K562 (cell line): ENCODE measurements around the gene MON2. TPM values are rescaled to one million over a fixed set of nuclear protein-coding genes. Genes with fewer than 3 reads are reported as not detected.

ENCODE experiments used
- ATAC-seq: fragments of 200-7000 bp; cut with Tn5 transposase; 3 replicates; pipeline ENCODE4 v1.9.1; 2020; ENCODE audit warnings: moderate library complexity
- BruUV-seq: library from RNA; stranded (reverse); fragments of 400-500 nt; replicated peaks from 2 replicates; lab custom pipeline; 2021; lab: Mats Ljungman, UMichigan
- CTCF ChIA-PET: fragments of 300-600 bp; formaldehyde crosslinking; extraction: SDS; loops from one replicate; lab custom pipeline; 2021; ENCODE audit warnings: low intra/inter-chr PET ratio; lab: Yijun Ruan, JAX
- POLR2A ChIA-PET: fragments of 300-600, 350-650 bp; sonication (Branson Sonifier 250); formaldehyde crosslinking; extraction: SDS; loops from one replicate; lab custom pipeline; 2021; ENCODE audit warnings: antibody characterized with exemption, inconsistent platforms; lab: Yijun Ruan, JAX
- DNase-seq, 4 experiments: peaks; one replicate each; pipeline versions ENCODE4 v3.0.0 to v3.0.0-alpha.2; 2011 to 2018; ENCODE audit warnings: low spot score in 3 of 4, mixed read lengths in 3 of 4; ENCODE audit errors: extremely low read depth in 1 of 4
- FAIRE-seq: peaks from 2 replicates; lab custom pipeline; 2011; peaks lifted over from hg19 to GRCh38; lab: Jason Lieb, UNC
- H2AFZ ChIP-seq: 2 replicates; pipeline ENCODE4 v1.6.0; 2011; ENCODE audit warnings: low read depth, low read length, control low read depth, inconsistent platforms
- H3K27ac ChIP-seq: fragments of 200-600 bp; 3 replicates; pipeline ENCODE4 v1.8.0; 2011; ENCODE audit warnings: low read depth, mild to moderate bottlenecking, control low read depth, inconsistent platforms, low read length, moderate library complexity, mixed read lengths; ENCODE audit errors: extremely low read depth
- H3K27me3 ChIP-seq, 2 experiments: fragments of 300-600 bp in 1 of 2; 2 replicates in 1 of 2; 3 replicates in 1 of 2; pipeline versions ENCODE4 v1.6.0 to v1.8.0; 2011; ENCODE audit warnings: inconsistent platforms in 2 of 2, low read length in 2 of 2, mild to moderate bottlenecking in 1 of 2, mixed read lengths in 1 of 2, moderate library complexity in 1 of 2; ENCODE audit not compliant: control insufficient read depth in 2 of 2, insufficient read depth in 2 of 2
- H3K36me3 ChIP-seq: fragments of 300-600 bp; 3 replicates; pipeline ENCODE4 v1.8.0; 2011; ENCODE audit warnings: mild to moderate bottlenecking, low read length, inconsistent platforms; ENCODE audit not compliant: control insufficient read depth, insufficient read depth
- H3K4me1 ChIP-seq, 2 experiments: fragments of 200-600 bp in 1 of 2; replicated peaks in 1 of 2; 2 replicates in 1 of 2; 3 replicates in 1 of 2; pipeline versions ENCODE4 v1.5.1 to v1.8.0; 2011; ENCODE audit warnings: inconsistent platforms in 2 of 2, low read length in 2 of 2, mild to moderate bottlenecking in 1 of 2, mixed read lengths in 1 of 2, moderate library complexity in 1 of 2; ENCODE audit not compliant: control insufficient read depth in 2 of 2, insufficient read depth in 2 of 2
- H3K4me2 ChIP-seq: 2 replicates; pipeline ENCODE4 v1.6.1; 2011; ENCODE audit warnings: low read length, control low read depth, inconsistent platforms, mixed read lengths; ENCODE audit not compliant: insufficient read depth
- H3K4me3 ChIP-seq: fragments of 200-600 bp; sonication (generic), shearing (Covaris generic); 2 replicates; pipeline ENCODE4 v1.5.1; 2016; ENCODE audit warnings: control low read depth, inconsistent platforms
- H3K79me2 ChIP-seq: fragments of 200-600 bp; 3 replicates; pipeline ENCODE4 v1.8.0; 2011; ENCODE audit warnings: low read length, inconsistent platforms; ENCODE audit not compliant: control insufficient read depth, insufficient read depth
- H3K9ac ChIP-seq, 2 experiments: 2 replicates each; pipeline versions ENCODE4 v1.6.0 to v1.6.1; 2011; ENCODE audit warnings: low read depth in 2 of 2, low read length in 2 of 2, control low read depth in 1 of 2, inconsistent platforms in 1 of 2, mild to moderate bottlenecking in 1 of 2, mixed read lengths in 1 of 2; ENCODE audit not compliant: insufficient read depth in 1 of 2
- H3K9me1 ChIP-seq: one replicate; pipeline ENCODE4 v1.6.0; 2011; ENCODE audit warnings: inconsistent platforms, mild to moderate bottlenecking, low read length, moderate library complexity; ENCODE audit not compliant: control insufficient read depth, insufficient read depth
- H3K9me3 ChIP-seq: replicated peaks from 2 replicates; pipeline ENCODE4 v1.5.1; 2011; ENCODE audit warnings: low read depth, low read length, inconsistent platforms; ENCODE audit not compliant: control insufficient read depth, insufficient read depth
- H4K20me1 ChIP-seq: replicated peaks from 2 replicates; pipeline ENCODE4 v1.6.1; 2011; ENCODE audit warnings: low read length, inconsistent platforms, mixed read lengths; ENCODE audit not compliant: control insufficient read depth, insufficient read depth
- BCOR ChIP-seq: fragments of 450-650 bp; IDR thresholded peaks from 2 replicates; pipeline ENCODE4 v1.6.1; 2016
- CBFB ChIP-seq: sonication (generic); formaldehyde crosslinking; IDR thresholded peaks from 2 replicates; pipeline ENCODE4 v1.4.0; 2020; ENCODE audit warnings: mild to moderate bottlenecking, missing genetic modification reagents
- CBX2 ChIP-seq: fragments of 200-600 bp; sonication (generic); IDR thresholded peaks from one replicate; pipeline ENCODE4 v1.6.1; 2012; ENCODE audit warnings: mild to moderate bottlenecking, low read length, inconsistent platforms; ENCODE audit not compliant: insufficient read depth, poor library complexity, severe bottlenecking
- CHCHD3 ChIP-seq: fragments of 250-450 bp; sonication (Bioruptor Pico); IDR thresholded peaks from 2 replicates; pipeline ENCODE4 v2.1.2; 2022; ENCODE audit warnings: mild to moderate bottlenecking
- CSDE1 ChIP-seq, 2 experiments: fragments of 450-650 bp; IDR thresholded peaks; 2 replicates each; pipeline ENCODE4 v1.6.1; 2016; ENCODE audit warnings: mild to moderate bottlenecking in 1 of 2
- HDGF ChIP-seq: fragments of 450-650 bp; IDR thresholded peaks from 2 replicates; pipeline ENCODE4 v1.6.1; 2016
- NCOA4 ChIP-seq: fragments of 450-650 bp; IDR thresholded peaks from 2 replicates; pipeline ENCODE4 v1.6.1; 2018; ENCODE audit warnings: mild to moderate bottlenecking; ENCODE audit not compliant: partially characterized antibody
- NCOR1 ChIP-seq: fragments of 450-650 bp; IDR thresholded peaks from 2 replicates; pipeline ENCODE4 v1.6.1; 2016; ENCODE audit warnings: mild to moderate bottlenecking, moderate library complexity
- NR4A1 ChIP-seq, 2 experiments: fragments of 250-450 bp in 1 of 2; fragments of 450-650 bp in 1 of 2; sonication (Bioruptor Pico) in 1 of 2; IDR thresholded peaks; 2 replicates each; pipeline versions ENCODE4 v1.4.0 to v1.6.1; 2016 to 2020; ENCODE audit warnings: mild to moderate bottlenecking in 2 of 2, missing compliant biosample characterization in 1 of 2, missing genetic modification characterization in 1 of 2, moderate library complexity in 1 of 2
- POLR3G ChIP-seq: IDR thresholded peaks from 2 replicates; pipeline ENCODE4 v1.6.1; 2011; ENCODE audit not compliant: insufficient read length, insufficient replicate concordance; ENCODE audit errors: extremely low read depth
- PRMT5 ChIP-seq: sonication (generic); formaldehyde crosslinking; IDR thresholded peaks from 2 replicates; pipeline ENCODE4 v1.5.0; 2020; ENCODE audit warnings: missing genetic modification reagents
- PTBP1 ChIP-seq: fragments of 200-400 bp; formaldehyde crosslinking; IDR thresholded peaks from 2 replicates; pipeline ENCODE4 v1.6.1; 2017; ENCODE audit warnings: low read depth, low read length
- SAP30 ChIP-seq: fragments of 200-600 bp; sonication (generic); IDR thresholded peaks from 2 replicates; pipeline ENCODE4 v1.6.1; 2012; ENCODE audit warnings: borderline replicate concordance, low read depth, mild to moderate bottlenecking, moderate library complexity, low read length, control low read depth, inconsistent platforms; ENCODE audit not compliant: insufficient read depth, poor library complexity, severe bottlenecking
- SPI1 ChIP-seq: IDR thresholded peaks from 2 replicates; pipeline ENCODE4 v1.6.1; 2011; ENCODE audit warnings: low read depth, low read length, control low read depth, borderline replicate concordance
- SRF ChIP-seq, 2 experiments: fragments of 250-450, 450-650 bp in 1 of 2; sonication (Bioruptor Pico) in 1 of 2; sonication (generic) in 1 of 2; formaldehyde crosslinking; IDR thresholded peaks; 2 replicates each; pipeline versions ENCODE4 v1.5.0 to v1.5.1; 2020 to 2022; ENCODE audit warnings: mild to moderate bottlenecking in 1 of 2, missing genetic modification reagents in 1 of 2
- SRSF1 ChIP-seq: fragments of 200-400 bp; formaldehyde crosslinking; IDR thresholded peaks from 2 replicates; pipeline ENCODE4 v1.6.1; 2017; ENCODE audit warnings: mild to moderate bottlenecking, low read depth, low read length, moderate library complexity
- ZFP91 ChIP-seq: sonication (generic); formaldehyde crosslinking; IDR thresholded peaks from 2 replicates; pipeline ENCODE4 v1.8.0; 2022; ENCODE audit warnings: mild to moderate bottlenecking, missing genetic modification reagents
- ZNF76 ChIP-seq: fragments of 250-450 bp; sonication (Bioruptor Pico); IDR thresholded peaks from 2 replicates; pipeline ENCODE4 v1.4.0; 2020; ENCODE audit warnings: mild to moderate bottlenecking, moderate library complexity, borderline replicate concordance
- WGBS: fragments of 100-300 bp; shearing (Covaris generic); methylation state at CpG from one replicate; pipeline ENCODE4 v1.1.6; 2016; ENCODE audit warnings: low coverage, mixed read lengths; ENCODE audit not compliant: insufficient coverage; ENCODE audit errors: missing lambda C conversion rate; 5-methylcytosine and 5-hydroxymethylcytosine counted together
- in situ Hi-C: fragments of 300-500 bp; cut with MboI; formaldehyde crosslinking; loops from 4 replicates; pipeline ENCODE4 v1.15.0; 2018; ENCODE audit warnings: inconsistent platforms, mixed read lengths
- intact Hi-C: fragments of 100-400 bp; cut with micrococcal nuclease; formaldehyde crosslinking; loops from 2 replicates; pipeline ENCODE4 v1.14.2; 2022
- polyA plus RNA-seq, 8 experiments: library from polyadenylated mRNA; depleted of rRNA in 4 of 8; stranded (reverse) in 5 of 8; unstranded in 3 of 8; fragments of >200 nt; fragmentation: Nextera tagmentation in 2 of 8; fragmentation: Illumina TruSeq in 1 of 8; extraction: Ambion mirVana in 2 of 8; extraction: Trizol in 1 of 8; gene quantifications; 2 replicates each; pipeline versions ENCODE4 v1.2.1 to v1.2.3, GENCODE V29; 2011 to 2014; ENCODE audit warnings: inconsistent platforms in 1 of 8, missing spikeins in 1 of 8
- total RNA-seq, 7 experiments: library from RNA; depleted of rRNA in 6 of 7; stranded (reverse); fragments of >200 nt in 6 of 7; fragmentation: Illumina TruSeq in 2 of 7; extraction: Trizol in 2 of 7; gene quantifications; 2 replicates each; pipeline versions ENCODE4 v1.2.1 to v1.2.3, GENCODE V29; 2011 to 2021; ENCODE audit warnings: low replicate concordance in 1 of 7
- TF ChIP-seq, protein P1 (sequence below): fragments of 450-650 bp; IDR thresholded peaks from 2 replicates; pipeline ENCODE4 v1.6.1; 2016; ENCODE audit warnings: borderline replicate concordance

The MON2 gene
- total and polyA plus RNA-seq, 9 of the 15 experiments (the other 6 are each of a cell fraction or from before 2014, with no cell fraction given), result 3.6 to 31.6 (median 16.8) TPM

DNA sequence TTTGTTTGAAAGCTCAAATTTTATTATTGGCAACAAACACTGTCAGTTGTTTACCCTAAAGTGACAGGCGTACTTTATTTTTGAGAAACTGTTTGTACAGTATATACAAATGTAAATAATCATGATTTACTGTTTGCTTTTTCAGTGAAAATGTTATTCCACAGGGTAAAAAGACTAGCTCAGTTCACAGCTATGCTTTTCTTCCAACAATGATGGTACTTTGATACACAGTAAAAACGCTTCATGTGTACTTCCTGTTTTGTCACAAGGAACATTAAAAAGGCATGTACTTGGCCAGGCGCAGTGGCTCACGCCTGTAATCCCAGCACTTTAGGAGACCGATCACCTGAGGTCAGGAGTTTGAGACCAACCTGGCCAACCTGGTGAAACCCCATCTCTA, 53.7 kb downstream of the MON2 start:
- intact Hi-C loops, result no loop called here
- no TSS peak for BruUV-seq
- ChIA-PET CTCF (no interaction called here), POLR2A (interaction anchor here (1.6 kb wide), 1 partner anchor 15 kb away, joined by 5 read pairs; no protein-coding TSS in a partner anchor)
- in situ Hi-C loops, result no loop called here
- Histone ChIP-seq H3K4me3 (no peak overlapping the region), H3K79me2 (no peaks in the 10 kb centered on the region), H3K4me1 (no peaks in the 10 kb centered on the region), H3K9me1 (no peaks in the 10 kb centered on the region), H3K36me3 (peaks cover 17% of the 10 kb centered on the region; the same call in 2 of the 3 replicates), H3K4me2 (no peak overlapping the region), H3K27ac (no peak overlapping the region), H2AFZ (no peak overlapping the region), H3K9ac (no peak overlapping the region), H4K20me1 (no peaks in the 10 kb centered on the region), H3K27me3 (no peaks in the 10 kb centered on the region), H3K9me3 (no peaks in the 10 kb centered on the region)
- ATAC-seq (no peak), DNase-seq (no peak), FAIRE-seq (no peak)
- TF ChIP-seq, protein P1, sequence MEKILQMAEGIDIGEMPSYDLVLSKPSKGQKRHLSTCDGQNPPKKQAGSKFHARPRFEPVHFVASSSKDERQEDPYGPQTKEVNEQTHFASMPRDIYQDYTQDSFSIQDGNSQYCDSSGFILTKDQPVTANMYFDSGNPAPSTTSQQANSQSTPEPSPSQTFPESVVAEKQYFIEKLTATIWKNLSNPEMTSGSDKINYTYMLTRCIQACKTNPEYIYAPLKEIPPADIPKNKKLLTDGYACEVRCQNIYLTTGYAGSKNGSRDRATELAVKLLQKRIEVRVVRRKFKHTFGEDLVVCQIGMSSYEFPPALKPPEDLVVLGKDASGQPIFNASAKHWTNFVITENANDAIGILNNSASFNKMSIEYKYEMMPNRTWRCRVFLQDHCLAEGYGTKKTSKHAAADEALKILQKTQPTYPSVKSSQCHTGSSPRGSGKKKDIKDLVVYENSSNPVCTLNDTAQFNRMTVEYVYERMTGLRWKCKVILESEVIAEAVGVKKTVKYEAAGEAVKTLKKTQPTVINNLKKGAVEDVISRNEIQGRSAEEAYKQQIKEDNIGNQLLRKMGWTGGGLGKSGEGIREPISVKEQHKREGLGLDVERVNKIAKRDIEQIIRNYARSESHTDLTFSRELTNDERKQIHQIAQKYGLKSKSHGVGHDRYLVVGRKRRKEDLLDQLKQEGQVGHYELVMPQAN, result no peak
- no peak for TF ChIP-seq CHCHD3 (CRISPR knock-in tag)
- TF ChIP-seq CSDE1 (IDR thresholded peaks at IDR 0.05), result no peak
- no peak for TF ChIP-seq NCOA4
- TF ChIP-seq NR4A1 (CRISPR knock-in tag; IDR thresholded peaks at IDR 0.05), result no peak
- TF ChIP-seq NR4A1 (tag; IDR thresholded peaks at IDR 0.05), result no peak
- no peak for TF ChIP-seq BCOR
- TF ChIP-seq SRF (CRISPR knock-in tag; IDR thresholded peaks at IDR 0.05), result no peak
- TF ChIP-seq HDGF, result no peak
- TF ChIP-seq PTBP1, result no peak
- no peak for TF ChIP-seq NCOR1
- no peak for TF ChIP-seq SRSF1
- TF ChIP-seq PRMT5 (CRISPR knock-in tag), result no peak
- TF ChIP-seq CBFB (CRISPR knock-in tag), result no peak
- TF ChIP-seq SPI1, result no peak
- no peak for TF ChIP-seq ZFP91 (CRISPR knock-in tag)
- no peak for TF ChIP-seq ZNF76 (CRISPR knock-in tag)
- no peak for TF ChIP-seq POLR3G
- no peak for TF ChIP-seq SAP30
- TF ChIP-seq CBX2, result no peak
- 97% methylated on average over 5 of the region's 5 CpGs for WGBS
